SKM-1 (cell line): ENCODE data around the gene STK17B.
"Not testable (repeated sequence)": the region's sequence is repeated elsewhere in the genome, so short reads cannot be mapped to it uniquely, and the experiment has no call there.

Experiments used
- DNase-seq: peaks from one replicate; lab custom pipeline; 2025; ENCODE audit not compliant: unreplicated experiment; lab: John Stamatoyannopoulos, UW

STK17B gene

GRCh38 chr2:196171248-196171871 lies at the start of gene STK17B:
STK17B (minus strand) TSS chr2:196171578; CDS start chr2:196163383, 8,195 bp downstream.
- DNase-seq: peak; percentile 72

- DNase-seq: no peak
Observed at GRCh38 chr2:196220671-196221070, 49.3 kb upstream of the STK17B start.

GRCh38 chr2:196219671-196220070 lies 48.3 kb upstream of the STK17B start:
- no peak for DNase-seq

- no peak for DNase-seq
Observed at GRCh38 chr2:196218106-196218505, 46.7 kb upstream of the STK17B start.

GRCh38 chr2:196217116-196217515 lies 45.7 kb upstream of the STK17B start:
- DNase-seq: no peak

GRCh38 chr2:196215376-196215775 lies 44.0 kb upstream of the STK17B start:
- DNase-seq: no peak

- no peak for DNase-seq
Observed at GRCh38 chr2:196214156-196214555, 42.8 kb upstream of the STK17B start.

- DNase-seq: peak; percentile 48
Observed at GRCh38 chr2:196213252-196213980, 42.0 kb upstream of the STK17B start.

GRCh38 chr2:196208915-196209314 lies 37.5 kb upstream of the STK17B start:
- DNase-seq: no peak

- DNase-seq: no peak
Observed at GRCh38 chr2:196206804-196207203, 35.4 kb upstream of the STK17B start.

- DNase-seq: no peak
Observed at GRCh38 chr2:196205881-196206435, 34.6 kb upstream of the STK17B start.

- no peak for DNase-seq
Observed at GRCh38 chr2:196205011-196205766, 33.8 kb upstream of the STK17B start.

GRCh38 chr2:196201229-196202009 lies 30.0 kb upstream of the STK17B start:
- DNase-seq: no peak

- no peak for DNase-seq
Observed at GRCh38 chr2:196200557-196200956, 29.2 kb upstream of the STK17B start.

- DNase-seq: no peak
Observed at GRCh38 chr2:196195758-196196157, 24.4 kb upstream of the STK17B start.

GRCh38 chr2:196195302-196195701 lies 23.9 kb upstream of the STK17B start:
- DNase-seq: no peak

- no peak for DNase-seq
Observed at GRCh38 chr2:196191541-196191940, 20.2 kb upstream of the STK17B start.

GRCh38 chr2:196187898-196188458 lies 16.6 kb upstream of the STK17B start:
- no peak for DNase-seq

GRCh38 chr2:196187175-196187700 lies 15.9 kb upstream of the STK17B start:
- DNase-seq: not testable (repeated sequence)

GRCh38 chr2:196186266-196186980 lies 15.0 kb upstream of the STK17B start:
- no peak for DNase-seq
